ENCODE results near the gene LBP. TPM values are rescaled to one million over a fixed set of nuclear protein-coding genes. Genes with fewer than 3 reads are reported as not detected.

LBP gene
- total RNA-seq, 1 experiment from 2014 or later = not detected

- no peak for TF ChIP-seq CTCF (IDR thresholded peaks at IDR 0.05; ENCODE audit: insufficient read depth in 1 of 2, low read depth in 1 of 2, low read length in 1 of 2, severe bottlenecking in 1 of 2, unreplicated experiment in 1 of 2)
- ChIA-PET POLR2A (interaction anchor here (1.0 to 1.1 kb wide), 3 partner anchors 11 to 48 kb away, joined by 3 to 6 read pairs (median 4); partner anchors contain the start of genes RALGAPB and SNHG17), CTCF (interaction anchor here (0.5 to 1.7 kb wide), 4 partner anchors 11 to 432 kb away, joined by 3 to 6 read pairs (median 5); partner anchors contain the start of gene SNHG17)
- peaks cover 41% of the 10 kb centered on the region for H3K36me3 ChIP-seq (ENCODE audit: control insufficient read depth, insufficient read depth, low read length)
- peak overlapping the region; percentile 51 for H3K27ac Mint-ChIP-seq (ENCODE audit: unreplicated experiment)
- DNase-seq = no peak
- no peaks in the 10 kb centered on the region for H3K27me3 ChIP-seq (replicated peaks; ENCODE audit: control insufficient read depth, insufficient read depth, low read length)
- no TSS peak for BruUV-seq (replicated peaks)
- H3K9me3 Mint-ChIP-seq (ENCODE audit: unreplicated experiment) = no peaks in the 10 kb centered on the region
- H3K4me1 ChIP-seq = no peaks in the 10 kb centered on the region
- intact Hi-C loops (cut with micrococcal nuclease; ENCODE audit: unreplicated experiment) = no loop called here
- no peaks in the 10 kb centered on the region for H3K27me3 Mint-ChIP-seq (ENCODE audit: insufficient read depth, unreplicated experiment)
- H3K4me3 ChIP-seq (ENCODE audit: low read depth, low read length) = no peak overlapping the region
- H3K9me3 ChIP-seq = no peaks in the 10 kb centered on the region
- H3K4me1 Mint-ChIP-seq (ENCODE audit: low read depth, unreplicated experiment) = peaks cover 24% of the 10 kb centered on the region
- peaks cover 100% of the 10 kb centered on the region for H3K36me3 Mint-ChIP-seq (ENCODE audit: insufficient read depth, unreplicated experiment)
- no peak overlapping the region for H3K4me3 Mint-ChIP-seq (ENCODE audit: unreplicated experiment)
These were observed 78.1 kb downstream of the LBP start for GRCh38 chr20:38424401-38424800.

DNA sequence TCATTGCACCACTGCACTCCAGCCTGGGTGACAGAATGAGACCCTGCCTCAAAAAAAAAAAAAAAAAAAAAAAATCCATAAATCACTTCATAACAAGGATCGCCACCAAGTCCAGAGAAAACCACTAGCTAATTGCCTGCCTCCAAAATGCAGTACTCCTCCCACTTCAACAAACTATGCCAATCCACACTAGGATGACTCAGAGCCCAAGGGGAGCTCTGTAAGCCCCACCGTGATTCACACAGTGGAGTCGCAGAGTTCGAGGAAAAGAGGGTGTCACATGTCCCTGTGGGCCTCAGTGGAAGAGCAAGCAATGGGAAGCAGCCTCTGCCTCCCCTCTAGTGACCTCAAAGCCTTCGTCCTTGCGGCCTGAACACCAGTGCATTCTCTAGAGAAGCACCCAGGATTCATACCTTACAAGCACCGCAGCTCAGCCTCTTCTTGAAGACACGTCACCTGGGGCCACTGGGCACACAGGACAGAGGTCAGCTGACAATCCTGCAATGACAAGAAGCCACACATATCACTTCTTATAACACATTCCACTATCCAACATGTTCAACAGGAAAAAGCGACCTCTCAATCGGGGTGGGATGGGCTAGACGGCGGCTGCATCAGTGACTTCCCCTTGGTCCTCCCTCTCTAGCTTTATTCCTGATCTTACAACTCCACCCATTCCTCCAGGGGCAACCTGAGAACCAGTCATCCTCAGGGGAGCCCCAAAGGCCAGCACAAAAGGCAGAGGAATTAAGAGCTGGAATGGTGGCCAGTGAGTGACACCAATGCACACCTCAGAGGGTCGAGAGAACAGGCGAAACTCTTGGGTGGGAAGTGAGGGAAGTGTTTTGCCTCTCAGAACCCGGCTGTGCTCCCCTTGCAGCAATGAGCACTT is 80.0 kb downstream of the LBP start:
- intact Hi-C loops (cut with micrococcal nuclease; ENCODE audit: unreplicated experiment) = no loop called here
- Histone ChIP-seq H3K4me3 (ENCODE audit: low read depth, low read length) (no peak overlapping the region), H3K9me3 (no peaks in the 10 kb centered on the region), H3K4me1 (no peaks in the 10 kb centered on the region), H3K27me3 (replicated peaks; ENCODE audit: control insufficient read depth, insufficient read depth, low read length) (no peaks in the 10 kb centered on the region), H3K36me3 (ENCODE audit: control insufficient read depth, insufficient read depth, low read length) (peaks cover 37% of the 10 kb centered on the region)
- Mint-ChIP-seq H3K36me3 (ENCODE audit: insufficient read depth, unreplicated experiment) (peaks cover 100% of the 10 kb centered on the region), H3K27me3 (ENCODE audit: insufficient read depth, unreplicated experiment) (no peaks in the 10 kb centered on the region), H3K27ac (ENCODE audit: unreplicated experiment) (peak overlapping the region; percentile 3), H3K4me1 (ENCODE audit: low read depth, unreplicated experiment) (peaks cover 32% of the 10 kb centered on the region), H3K9me3 (ENCODE audit: unreplicated experiment) (no peaks in the 10 kb centered on the region), H3K4me3 (ENCODE audit: unreplicated experiment) (no peak overlapping the region)
- no peak for DNase-seq
- POLR2A ChIA-PET = interaction anchor here (0.5 to 1.1 kb wide), 3 partner anchors 9 to 174 kb away, joined by 3 to 6 read pairs (median 5); partner anchors contain the start of gene SNHG17
- no peak for TF ChIP-seq CTCF (IDR thresholded peaks at IDR 0.05; ENCODE audit: insufficient read depth in 1 of 2, low read depth in 1 of 2, low read length in 1 of 2, severe bottlenecking in 1 of 2, unreplicated experiment in 1 of 2)
- BruUV-seq (replicated peaks) = no TSS peak
- CTCF ChIA-PET = interaction anchor here (0.6 to 1.1 kb wide), 2 partner anchors 9 to 39 kb away, joined by 4 read pairs; partner anchors contain the start of gene SNHG17

Other genes with a start within 250 kb of the LBP start
- 138 and 162 TPM in 2 replicates for gene TGM2, start 181.2 kb upstream of the LBP start, total RNA-seq (2022)
- 0.19 and 0.20 TPM in 2 replicates for gene KIAA1755, start 85.7 kb upstream of the LBP start, total RNA-seq (2022)
- gene BPI, start 42.3 kb upstream of the LBP start, total RNA-seq (2022) = not detected in 2 replicates
- gene SNHG17, start 88.8 kb downstream of the LBP start, total RNA-seq (2022) = 351 and 362 TPM in 2 replicates
- 69.1 and 72.3 TPM in 2 replicates for gene RALGAPB, start 126.4 kb downstream of the LBP start, total RNA-seq (2022)
- not detected in 2 replicates for gene ADIG, start 234.7 kb downstream of the LBP start, total RNA-seq (2022)

All from Caco-2 (cell line).